Gastroesophageal sphincter (tissue), 4 donors: ENCODE data around the gene CECR2. TPM values are rescaled to one million over a fixed set of nuclear protein-coding genes. Genes with fewer than 3 reads are reported as not detected.
A peak's percentile ranks its signal among the peaks of the same experiment; 100 is the strongest.

ENCODE experiments used
- ATAC-seq: fragments of 150-250 bp; one replicate; pipeline ENCODE4 v1.9.1; 2016; ENCODE audit warnings: mild to moderate bottlenecking, moderate library complexity
- H3K27ac ChIP-seq, 4 donors: fragments of 200-600 bp; sonication (generic) in 3 of 4; 1 replicate in 3 of 4; 2 replicates in 1 of 4; pipeline ENCODE4 v1.5.1; 2016 to 2019
- H3K27me3 ChIP-seq: fragments of 200-600 bp; sonication (generic); one replicate; pipeline ENCODE4 v1.5.1; 2019
- H3K36me3 ChIP-seq, 2 donors: fragments of 200-600 bp; sonication (generic); one replicate each; pipeline ENCODE4 v1.5.1; 2019; ENCODE audit warnings: control low read depth in 1 of 2
- H3K4me1 ChIP-seq, 3 donors: fragments of 200-600 bp; sonication (generic); 1 replicate in 2 of 3; 2 replicates in 1 of 3; pipeline ENCODE4 v1.5.1; 2016 to 2019; ENCODE audit warnings: control low read depth in 2 of 3
- H3K4me3 ChIP-seq, 2 donors: fragments of 200-600 bp; sonication (generic); one replicate each; pipeline ENCODE4 v1.5.1; 2019; ENCODE audit warnings: mild to moderate bottlenecking in 1 of 2, moderate library complexity in 1 of 2
- H3K9me3 ChIP-seq, 3 donors: fragments of 200-600 bp; sonication (generic); one replicate each; pipeline ENCODE4 v1.5.1; 2017 to 2019; ENCODE audit warnings: control low read depth in 2 of 3
- EP300 ChIP-seq: sonication (generic); formaldehyde crosslinking; IDR thresholded peaks from one replicate; pipeline ENCODE4 v1.6.1; 2017; ENCODE audit warnings: antibody characterized with exemption, mild to moderate bottlenecking
- POLR2A ChIP-seq, 2 donors: fragments of 450-650 bp; IDR thresholded peaks; one replicate each; pipeline ENCODE4 v1.6.1; 2017; ENCODE audit warnings: antibody characterized with exemption in 2 of 2, mild to moderate bottlenecking in 2 of 2, moderate library complexity in 1 of 2
- POLR2AphosphoS5 ChIP-seq: sonication (generic); formaldehyde crosslinking; IDR thresholded peaks from one replicate; pipeline ENCODE4 v1.6.1; 2017; ENCODE audit warnings: antibody characterized with exemption
- WGBS, 2 donors: methylation state at CpG; one replicate each; pipeline ENCODE4 v1.1.5; 2018; ENCODE audit warnings: low coverage in 1 of 2; 5-methylcytosine and 5-hydroxymethylcytosine counted together
- total RNA-seq, 4 donors: library from RNA; depleted of rRNA; stranded (reverse); fragments of >200 nt; gene quantifications; one replicate each; pipeline ENCODE4 v1.1.0, GENCODE V29; 2016
- TF ChIP-seq, protein P1 (sequence below), 4 experiments: fragments of 200-600 bp in 2 of 4; fragments of 450-650 bp in 2 of 4; sonication (generic) in 1 of 4; IDR thresholded peaks; one replicate each; pipeline ENCODE4 v1.5.1; 2017 to 2019; ENCODE audit warnings: antibody characterized with exemption in 4 of 4, mild to moderate bottlenecking in 2 of 4, moderate library complexity in 2 of 4

The CECR2 gene
- total RNA-seq = 1 to 10 TPM in 3 of 4 donors, under 1 TPM in 1; 0.72 to 1.7 (median 1.2) TPM

DNA sequence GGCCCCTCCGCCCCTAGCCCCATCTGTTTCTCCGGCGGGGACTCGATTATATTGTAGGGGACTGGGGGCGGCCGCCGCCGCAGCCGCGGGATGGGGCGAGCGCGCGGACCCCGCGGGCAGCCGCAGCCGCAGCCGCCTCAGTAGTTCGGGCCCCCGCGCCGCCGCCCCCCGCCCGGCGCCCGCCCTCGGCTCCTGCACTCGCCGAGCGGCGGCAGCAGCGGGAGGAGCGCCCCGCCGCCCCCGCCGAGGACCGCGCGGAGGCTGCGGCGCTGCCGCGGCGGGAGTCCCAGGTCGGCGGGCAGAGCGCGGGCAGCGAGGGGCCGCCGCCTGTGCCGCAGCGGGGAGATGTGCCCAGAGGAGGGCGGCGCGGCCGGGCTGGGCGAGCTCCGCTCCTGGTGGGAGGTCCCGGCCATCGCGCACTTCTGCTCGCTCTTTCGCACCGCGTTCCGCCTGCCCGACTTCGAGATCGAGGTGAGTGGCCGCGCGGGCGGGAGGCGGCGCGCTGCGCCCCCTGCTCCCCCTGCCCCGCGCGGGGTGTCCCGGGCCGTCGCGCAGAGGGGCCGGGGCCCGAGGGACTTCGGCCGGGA, at the start of gene CECR2:
TSS of gene CECR2 (plus strand) at position 22 of the 587 bp plus-strand sequence. CDS start at position 346, 324 bp downstream.
- no peaks in the 10 kb centered on the region for H3K36me3 ChIP-seq
- peaks cover 0 to 47% (median 13%) of the 10 kb centered on the region in 3 donors for H3K4me1 ChIP-seq
- H3K9me3 ChIP-seq = no peaks in the 10 kb centered on the region
- H3K27me3 ChIP-seq = peaks cover 78% of the 10 kb centered on the region
- WGBS, 2 donors = no CpG with 5 or more reads among the region's 92 CpGs
- H3K4me3 ChIP-seq = peak within 1 kb of the TSS; percentile 28 to 63
- H3K27ac ChIP-seq = peak within 1 kb of the TSS in 3 of 4 donors; percentile 83 to 85 (median 84)
- TF ChIP-seq POLR2AphosphoS5 = no peak
- no peak for TF ChIP-seq EP300
- ATAC-seq = peak; percentile 46

DNA sequence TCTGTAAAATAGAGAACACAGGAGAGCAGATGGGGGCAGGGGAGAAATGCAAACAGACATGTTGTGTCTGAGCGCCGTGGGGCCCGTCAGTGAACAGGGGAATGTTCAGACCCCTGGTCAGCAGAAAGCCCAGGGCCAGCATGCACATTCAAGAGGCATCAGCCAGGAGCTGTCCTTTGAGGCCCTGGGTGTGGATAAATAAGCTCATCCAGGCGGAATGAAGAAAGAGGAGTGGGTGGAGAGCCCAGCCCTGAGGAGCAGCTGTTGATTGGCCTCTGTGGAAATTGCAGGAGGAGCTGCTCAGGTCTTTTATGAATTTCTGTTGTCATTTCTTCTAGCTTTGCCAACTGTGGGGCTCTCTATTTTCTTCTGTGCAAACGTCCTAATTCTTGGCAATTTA, 49.7 kb upstream of the CECR2 start:
- Histone ChIP-seq H3K27ac (no peak overlapping the region), H3K4me3 (no peak overlapping the region), H3K27me3 (peaks cover 14% of the 10 kb centered on the region), H3K9me3 (no peaks in the 10 kb centered on the region), H3K4me1 (no peaks in the 10 kb centered on the region), H3K36me3 (no peaks in the 10 kb centered on the region)
- no peak for TF ChIP-seq EP300
- TF ChIP-seq POLR2AphosphoS5 = no peak
- no peak for TF ChIP-seq POLR2A (IDR thresholded peaks at IDR 0.05)
- TF ChIP-seq, protein P1, sequence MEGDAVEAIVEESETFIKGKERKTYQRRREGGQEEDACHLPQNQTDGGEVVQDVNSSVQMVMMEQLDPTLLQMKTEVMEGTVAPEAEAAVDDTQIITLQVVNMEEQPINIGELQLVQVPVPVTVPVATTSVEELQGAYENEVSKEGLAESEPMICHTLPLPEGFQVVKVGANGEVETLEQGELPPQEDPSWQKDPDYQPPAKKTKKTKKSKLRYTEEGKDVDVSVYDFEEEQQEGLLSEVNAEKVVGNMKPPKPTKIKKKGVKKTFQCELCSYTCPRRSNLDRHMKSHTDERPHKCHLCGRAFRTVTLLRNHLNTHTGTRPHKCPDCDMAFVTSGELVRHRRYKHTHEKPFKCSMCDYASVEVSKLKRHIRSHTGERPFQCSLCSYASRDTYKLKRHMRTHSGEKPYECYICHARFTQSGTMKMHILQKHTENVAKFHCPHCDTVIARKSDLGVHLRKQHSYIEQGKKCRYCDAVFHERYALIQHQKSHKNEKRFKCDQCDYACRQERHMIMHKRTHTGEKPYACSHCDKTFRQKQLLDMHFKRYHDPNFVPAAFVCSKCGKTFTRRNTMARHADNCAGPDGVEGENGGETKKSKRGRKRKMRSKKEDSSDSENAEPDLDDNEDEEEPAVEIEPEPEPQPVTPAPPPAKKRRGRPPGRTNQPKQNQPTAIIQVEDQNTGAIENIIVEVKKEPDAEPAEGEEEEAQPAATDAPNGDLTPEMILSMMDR (IDR thresholded peaks at IDR 0.05) = no peak
- WGBS, 2 donors = 25 to 31% methylated on average over 5 of the region's 5 CpGs
- ATAC-seq = no peak

DNA sequence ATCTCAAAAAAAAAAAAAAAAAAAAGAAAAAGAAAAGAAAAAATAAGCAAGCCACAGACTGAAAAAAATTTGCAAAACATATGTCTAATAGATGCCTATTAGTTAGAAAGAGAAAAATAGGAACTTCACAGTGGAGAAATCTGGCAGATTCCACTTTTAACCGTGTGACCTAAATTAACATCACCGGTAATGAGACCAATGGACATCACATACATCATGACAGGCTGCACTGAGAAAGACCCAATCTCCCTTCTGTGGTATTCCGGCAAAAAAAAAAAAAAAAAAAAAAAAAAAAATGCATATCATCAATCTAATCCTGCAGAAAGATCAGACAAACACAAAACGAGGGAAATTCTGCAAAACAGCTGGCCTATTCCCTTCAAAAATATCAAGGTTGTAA, 46.7 kb upstream of the CECR2 start:
- H3K27me3 ChIP-seq = peaks cover 6% of the 10 kb centered on the region
- no peaks in the 10 kb centered on the region for H3K36me3 ChIP-seq
- TF ChIP-seq POLR2A (IDR thresholded peaks at IDR 0.05) (no peak), POLR2AphosphoS5 (no peak), EP300 (no peak)
- TF ChIP-seq, protein P1 (IDR thresholded peaks at IDR 0.05) = no peak
- H3K4me1 ChIP-seq = no peaks in the 10 kb centered on the region
- H3K9me3 ChIP-seq = no peaks in the 10 kb centered on the region
- no peak overlapping the region for H3K4me3 ChIP-seq
- H3K27ac ChIP-seq = no peak overlapping the region
- ATAC-seq = no peak
- 0 to 54% methylated on average over 1 to 4 of the region's 4 CpGs for WGBS, 2 donors

DNA sequence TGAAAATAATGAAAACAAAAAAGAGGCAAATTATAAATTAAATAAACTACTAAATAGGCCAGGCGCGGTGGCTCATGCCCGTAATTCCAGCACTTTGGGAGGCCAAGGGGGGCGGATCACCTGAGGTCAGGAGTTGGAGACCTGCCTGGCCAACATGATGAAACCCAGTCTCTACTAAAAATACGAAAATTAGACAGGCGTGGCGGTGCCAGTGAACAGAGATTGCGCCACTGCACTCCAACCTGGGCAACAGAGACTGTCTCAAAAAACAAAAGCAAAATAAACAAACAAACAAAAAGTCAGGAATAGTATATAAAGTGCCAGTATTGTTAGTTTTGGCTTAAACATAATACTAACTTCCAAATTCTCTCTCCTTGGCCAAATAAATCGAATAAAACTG, 37.6 kb upstream of the CECR2 start:
- H3K27ac ChIP-seq = no peak overlapping the region
- no peaks in the 10 kb centered on the region for H3K4me1 ChIP-seq
- TF ChIP-seq EP300 = no peak
- TF ChIP-seq POLR2A (IDR thresholded peaks at IDR 0.05) = no peak
- no peak for TF ChIP-seq POLR2AphosphoS5
- TF ChIP-seq, protein P1 (IDR thresholded peaks at IDR 0.05) = no peak
- ATAC-seq = no peak
- H3K9me3 ChIP-seq = no peaks in the 10 kb centered on the region
- peaks cover 9% of the 10 kb centered on the region for H3K27me3 ChIP-seq
- 89 to 90% methylated on average over 6 to 9 of the region's 9 CpGs for WGBS, 2 donors
- H3K4me3 ChIP-seq = no peak overlapping the region
- no peaks in the 10 kb centered on the region for H3K36me3 ChIP-seq

DNA sequence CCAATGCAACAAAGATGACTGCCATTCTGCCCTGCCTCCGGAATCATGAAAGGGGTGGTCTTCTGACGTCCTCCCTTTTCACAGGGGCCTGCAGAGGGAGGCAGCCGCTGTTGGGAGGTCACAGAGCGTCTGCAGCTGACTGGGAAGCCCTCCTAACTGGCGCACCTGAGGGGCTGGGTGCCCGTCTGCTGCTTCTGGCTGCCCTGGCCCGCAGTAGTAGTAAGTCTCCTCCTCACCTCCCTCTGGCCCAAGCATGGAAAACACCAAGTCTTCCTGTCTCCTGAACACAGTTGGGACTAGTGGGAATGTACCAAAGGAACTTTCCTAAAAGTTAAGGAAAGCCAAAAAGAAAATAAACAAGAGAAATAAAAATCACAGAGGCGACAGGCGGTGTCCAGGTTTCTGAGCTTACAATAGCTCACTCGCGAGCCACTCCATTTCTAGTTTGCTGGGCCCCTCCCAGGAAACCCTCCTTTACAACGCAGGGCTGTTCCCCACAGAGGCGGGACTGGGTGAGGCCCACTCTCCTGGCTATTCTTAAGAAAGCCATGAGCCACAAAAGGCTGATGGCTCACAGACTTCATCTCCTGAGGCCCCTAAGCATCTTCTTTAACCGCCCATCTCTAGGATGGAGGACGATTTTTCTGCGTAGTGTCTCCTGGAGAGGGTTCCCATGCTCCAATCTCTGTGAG, 37.0 kb upstream of the CECR2 start:
- no peak for ATAC-seq

More for the DNA sequence above, 37.0 kb upstream of the CECR2 start:
- Histone ChIP-seq H3K27ac (no peak overlapping the region), H3K27me3 (peaks cover 14% of the 10 kb centered on the region), H3K4me3 (no peak overlapping the region), H3K9me3 (no peaks in the 10 kb centered on the region), H3K4me1 (no peaks in the 10 kb centered on the region), H3K36me3 (no peaks in the 10 kb centered on the region)
- no peak for TF ChIP-seq POLR2AphosphoS5
- TF ChIP-seq, protein P1 (IDR thresholded peaks at IDR 0.05) = no peak
- TF ChIP-seq POLR2A (IDR thresholded peaks at IDR 0.05) = no peak
- no peak for TF ChIP-seq EP300
- 81 to 85% methylated on average over 9 to 10 of the region's 16 CpGs for WGBS, 2 donors
